HL-60 (cell line): ENCODE measurements around the gene CCSER2.
A peak's percentile ranks its signal among the peaks of the same experiment; 100 is the strongest.
"Not testable (repeated sequence)": the region's sequence is repeated elsewhere in the genome, so short reads cannot be mapped to it uniquely, and the experiment has no call there.

ENCODE experiments used
- DNase-seq, 2 experiments: peaks; one replicate each; pipeline ENCODE4 v3.0.0-alpha.2; 2010 to 2020; ENCODE audit warnings: low read depth in 1 of 2, low spot score in 1 of 2
- H3K27ac ChIP-seq: fragments of 250-450 bp; sonication (Bioruptor Pico); replicated peaks from 2 replicates; pipeline ENCODE4 v1.5.1; 2020; ENCODE audit warnings: mild to moderate bottlenecking, moderate library complexity
- H3K27me3 ChIP-seq: fragments of 250-450 bp; sonication (Bioruptor Pico); 2 replicates; pipeline ENCODE4 v1.5.1; 2021; ENCODE audit warnings: mild to moderate bottlenecking, moderate library complexity; ENCODE audit not compliant: insufficient read depth, poor library complexity, severe bottlenecking
- H3K4me3 ChIP-seq: replicated peaks from 2 replicates; pipeline ENCODE4 v1.5.1; 2011; ENCODE audit warnings: mild to moderate bottlenecking, control low read depth, low read length; ENCODE audit not compliant: insufficient read depth
- GABPA ChIP-seq: IDR thresholded peaks from 2 replicates; pipeline ENCODE4 v1.6.1; 2012; ENCODE audit warnings: low read depth
- POLR2AphosphoS5 ChIP-seq: IDR thresholded peaks from 2 replicates; pipeline ENCODE4 v1.6.1; 2012; ENCODE audit warnings: low read depth
- SPI1 ChIP-seq: IDR thresholded peaks from 2 replicates; pipeline ENCODE4 v1.6.1; 2012; ENCODE audit warnings: low read depth, mild to moderate bottlenecking, borderline replicate concordance
- TF ChIP-seq, protein P1 (sequence below): IDR thresholded peaks from 2 replicates; pipeline ENCODE4 v1.6.1; 2012; ENCODE audit warnings: low read depth; ENCODE audit not compliant: insufficient replicate concordance
- TF ChIP-seq, protein P2 (sequence below): IDR thresholded peaks from one replicate; pipeline ENCODE4 v1.5.1; 2011; ENCODE audit warnings: low read length, control low read depth, inconsistent platforms; ENCODE audit not compliant: insufficient read depth

The CCSER2 gene

DNA sequence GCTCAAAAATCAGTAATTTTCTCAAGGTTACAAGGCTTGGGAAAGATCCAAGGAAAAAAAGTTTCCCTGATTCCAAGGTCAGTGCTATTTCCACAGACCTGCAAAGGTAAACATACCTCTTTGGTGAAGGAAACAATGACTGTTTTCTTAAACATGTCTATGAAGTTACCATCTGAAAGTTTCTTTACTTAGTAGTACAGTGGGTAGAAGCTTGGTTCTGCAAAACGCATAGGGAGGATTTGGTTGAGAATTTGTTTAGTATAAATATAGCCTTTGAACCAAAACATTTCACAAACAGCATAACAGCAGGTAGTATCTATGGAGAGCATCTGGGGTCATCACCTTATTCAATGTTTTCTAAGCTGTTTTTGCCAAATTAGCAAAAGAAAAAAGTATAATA is 169.6 kb downstream of the CCSER2 start:
- TF ChIP-seq POLR2AphosphoS5 (no peak), GABPA (no peak), SPI1 (no peak)
- TF ChIP-seq, protein P1, sequence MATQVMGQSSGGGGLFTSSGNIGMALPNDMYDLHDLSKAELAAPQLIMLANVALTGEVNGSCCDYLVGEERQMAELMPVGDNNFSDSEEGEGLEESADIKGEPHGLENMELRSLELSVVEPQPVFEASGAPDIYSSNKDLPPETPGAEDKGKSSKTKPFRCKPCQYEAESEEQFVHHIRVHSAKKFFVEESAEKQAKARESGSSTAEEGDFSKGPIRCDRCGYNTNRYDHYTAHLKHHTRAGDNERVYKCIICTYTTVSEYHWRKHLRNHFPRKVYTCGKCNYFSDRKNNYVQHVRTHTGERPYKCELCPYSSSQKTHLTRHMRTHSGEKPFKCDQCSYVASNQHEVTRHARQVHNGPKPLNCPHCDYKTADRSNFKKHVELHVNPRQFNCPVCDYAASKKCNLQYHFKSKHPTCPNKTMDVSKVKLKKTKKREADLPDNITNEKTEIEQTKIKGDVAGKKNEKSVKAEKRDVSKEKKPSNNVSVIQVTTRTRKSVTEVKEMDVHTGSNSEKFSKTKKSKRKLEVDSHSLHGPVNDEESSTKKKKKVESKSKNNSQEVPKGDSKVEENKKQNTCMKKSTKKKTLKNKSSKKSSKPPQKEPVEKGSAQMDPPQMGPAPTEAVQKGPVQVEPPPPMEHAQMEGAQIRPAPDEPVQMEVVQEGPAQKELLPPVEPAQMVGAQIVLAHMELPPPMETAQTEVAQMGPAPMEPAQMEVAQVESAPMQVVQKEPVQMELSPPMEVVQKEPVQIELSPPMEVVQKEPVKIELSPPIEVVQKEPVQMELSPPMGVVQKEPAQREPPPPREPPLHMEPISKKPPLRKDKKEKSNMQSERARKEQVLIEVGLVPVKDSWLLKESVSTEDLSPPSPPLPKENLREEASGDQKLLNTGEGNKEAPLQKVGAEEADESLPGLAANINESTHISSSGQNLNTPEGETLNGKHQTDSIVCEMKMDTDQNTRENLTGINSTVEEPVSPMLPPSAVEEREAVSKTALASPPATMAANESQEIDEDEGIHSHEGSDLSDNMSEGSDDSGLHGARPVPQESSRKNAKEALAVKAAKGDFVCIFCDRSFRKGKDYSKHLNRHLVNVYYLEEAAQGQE, result no peak
- TF ChIP-seq, protein P2, sequence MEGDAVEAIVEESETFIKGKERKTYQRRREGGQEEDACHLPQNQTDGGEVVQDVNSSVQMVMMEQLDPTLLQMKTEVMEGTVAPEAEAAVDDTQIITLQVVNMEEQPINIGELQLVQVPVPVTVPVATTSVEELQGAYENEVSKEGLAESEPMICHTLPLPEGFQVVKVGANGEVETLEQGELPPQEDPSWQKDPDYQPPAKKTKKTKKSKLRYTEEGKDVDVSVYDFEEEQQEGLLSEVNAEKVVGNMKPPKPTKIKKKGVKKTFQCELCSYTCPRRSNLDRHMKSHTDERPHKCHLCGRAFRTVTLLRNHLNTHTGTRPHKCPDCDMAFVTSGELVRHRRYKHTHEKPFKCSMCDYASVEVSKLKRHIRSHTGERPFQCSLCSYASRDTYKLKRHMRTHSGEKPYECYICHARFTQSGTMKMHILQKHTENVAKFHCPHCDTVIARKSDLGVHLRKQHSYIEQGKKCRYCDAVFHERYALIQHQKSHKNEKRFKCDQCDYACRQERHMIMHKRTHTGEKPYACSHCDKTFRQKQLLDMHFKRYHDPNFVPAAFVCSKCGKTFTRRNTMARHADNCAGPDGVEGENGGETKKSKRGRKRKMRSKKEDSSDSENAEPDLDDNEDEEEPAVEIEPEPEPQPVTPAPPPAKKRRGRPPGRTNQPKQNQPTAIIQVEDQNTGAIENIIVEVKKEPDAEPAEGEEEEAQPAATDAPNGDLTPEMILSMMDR, result no peak
- H3K4me3 ChIP-seq, result no peak overlapping the region
- DNase-seq, result no peak
- H3K27ac ChIP-seq, result no peak overlapping the region
- no peaks in the 10 kb centered on the region for H3K27me3 ChIP-seq

DNA sequence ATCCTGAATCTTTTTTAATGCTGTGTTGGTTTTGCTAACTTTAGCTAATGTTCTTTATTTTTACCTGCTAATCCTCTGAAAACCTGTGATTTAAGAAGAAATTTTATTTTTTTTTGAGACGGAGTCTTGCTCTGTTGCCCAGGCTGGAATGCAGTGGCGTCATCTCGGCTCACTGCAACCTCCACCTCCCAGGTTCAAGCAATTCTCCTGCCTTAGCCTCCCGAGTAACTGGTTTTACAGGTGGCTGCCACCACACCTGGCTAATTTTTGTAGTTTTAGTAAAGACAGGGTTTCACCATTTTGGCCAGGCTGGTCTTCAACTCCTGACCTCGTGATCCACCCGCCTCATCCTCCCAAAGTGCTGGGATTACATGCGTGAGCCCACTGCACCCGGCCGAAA is 170.7 kb downstream of the CCSER2 start:
- H3K27ac ChIP-seq, H3K4me3 ChIP-seq, H3K27me3 ChIP-seq, DNase-seq: not testable (repeated sequence)

DNA sequence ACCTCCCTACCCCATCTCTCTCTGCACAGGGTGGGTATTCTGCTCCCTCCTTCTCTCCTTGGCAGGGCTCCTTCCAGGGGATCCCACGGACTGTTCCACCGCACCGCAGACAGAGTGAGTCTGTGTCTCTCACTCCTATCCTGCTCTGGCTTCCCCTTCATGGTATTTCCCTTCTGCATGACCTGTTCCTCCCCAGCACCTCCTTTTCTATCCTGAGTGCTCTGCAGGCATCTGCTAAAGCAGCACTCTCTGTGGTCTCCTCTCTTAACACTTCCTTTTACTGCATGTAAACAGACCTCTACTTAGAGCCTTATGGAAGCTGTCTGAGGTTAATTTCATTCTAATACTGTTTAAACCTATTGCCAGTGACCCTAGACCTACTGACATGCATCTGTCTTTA is 171.5 kb downstream of the CCSER2 start:
- DNase-seq, result peak in 1 of 2 experiments; percentile 3
- TF ChIP-seq SPI1 (peak; percentile 29; the same call in 1 of the 2 replicates), GABPA (no peak)
- Histone ChIP-seq H3K27me3 (no peaks in the 10 kb centered on the region), H3K27ac (no peak overlapping the region), H3K4me3 (no peak overlapping the region)

DNA sequence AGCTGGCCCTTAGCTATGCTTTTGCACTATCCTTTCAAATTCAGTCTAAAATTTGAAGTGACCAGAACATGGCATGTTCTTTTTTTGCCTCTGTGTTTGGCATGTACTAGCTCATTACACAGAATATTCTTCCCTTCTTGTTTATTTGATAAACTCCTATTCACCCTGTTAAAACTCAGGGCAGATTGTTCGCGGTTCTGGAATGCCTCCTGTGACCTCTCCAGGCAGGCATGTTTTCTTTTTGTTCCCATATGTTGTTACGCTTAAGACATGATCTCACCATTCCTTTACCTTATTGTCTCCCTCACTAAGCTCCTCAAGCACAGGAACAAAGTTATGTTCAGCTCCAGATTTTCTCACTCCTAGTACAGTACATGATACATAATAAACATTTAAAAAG is 181.7 kb downstream of the CCSER2 start:
- no peak for TF ChIP-seq GABPA
- TF ChIP-seq SPI1, result no peak
- no peak overlapping the region for H3K4me3 ChIP-seq
- DNase-seq, result no peak
- H3K27me3 ChIP-seq, result no peaks in the 10 kb centered on the region
- H3K27ac ChIP-seq, result no peak overlapping the region

DNA sequence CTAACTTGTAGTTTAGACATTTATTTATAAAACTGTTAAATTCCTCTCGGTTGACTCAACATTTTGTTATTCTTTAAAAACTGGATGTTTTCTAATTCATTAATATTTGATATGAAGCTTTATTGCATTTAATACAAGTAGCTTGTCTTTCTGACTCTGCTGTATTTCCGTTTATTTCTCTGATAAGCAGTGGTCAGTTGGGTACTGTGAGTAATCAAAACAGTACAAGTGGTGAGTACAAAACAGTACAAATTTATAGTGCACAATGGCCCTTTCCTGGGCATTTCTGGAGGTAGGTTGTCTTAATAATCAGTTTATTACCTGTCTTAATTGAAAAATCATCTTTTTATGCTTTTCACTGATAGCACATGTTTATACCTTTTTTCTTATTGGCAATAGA is 182.7 kb downstream of the CCSER2 start:
- TF ChIP-seq GABPA (no peak), SPI1 (no peak), POLR2AphosphoS5 (no peak)
- TF ChIP-seq, protein P2, result no peak
- TF ChIP-seq, protein P1, result no peak
- Histone ChIP-seq H3K27ac (no peak overlapping the region), H3K4me3 (no peak overlapping the region), H3K27me3 (no peaks in the 10 kb centered on the region)
- no peak for DNase-seq
